GM12878 (cell line): ENCODE data around the gene CCDC170. TPM values are rescaled to one million over a fixed set of nuclear protein-coding genes. Genes with fewer than 3 reads are reported as not detected.

Experiments
- ATAC-seq: fragments of 200-7000 bp; cut with Tn5 transposase; 3 replicates; pipeline ENCODE4 v1.9.1; 2020; ENCODE audit warnings: mild to moderate bottlenecking, moderate library complexity
- BruUV-seq: library from RNA; stranded (reverse); fragments of 400-500 nt; replicated peaks from 2 replicates; lab custom pipeline; 2021; lab: Mats Ljungman, UMichigan
- CTCF ChIA-PET: fragments of 300-600 bp; sonication (Branson Sonifier 250); formaldehyde crosslinking; extraction: SDS; loops from one replicate; lab custom pipeline; 2021; ENCODE audit warnings: inconsistent platforms; lab: Yijun Ruan, JAX
- POLR2A ChIA-PET: fragments of 350-600 bp; formaldehyde crosslinking; extraction: SDS; loops from one replicate; lab custom pipeline; 2021; ENCODE audit warnings: inconsistent platforms; lab: Charles Lee
- RAD21 ChIA-PET: fragments of 300-600 bp; sonication (Branson Sonifier 250); formaldehyde crosslinking; loops from one replicate; lab custom pipeline; 2023; ENCODE audit warnings: antibody characterized with exemption; ENCODE audit not compliant: unreplicated experiment; lab: Charles Lee
- SMC1A ChIA-PET: fragments of 300-600 bp; sonication (Branson Sonifier 250); formaldehyde crosslinking; loops from one replicate; lab custom pipeline; 2023; ENCODE audit not compliant: unreplicated experiment, uncharacterized antibody; lab: Charles Lee
- DNase-seq: peaks from one replicate; pipeline ENCODE4 v3.0.0-alpha.2; 2011; ENCODE audit warnings: low read depth, low spot score
- FAIRE-seq: peaks from 3 replicates; lab custom pipeline; 2011; peaks lifted over from hg19 to GRCh38; lab: Jason Lieb, UNC
- H2AFZ ChIP-seq: 2 replicates; pipeline ENCODE4 v1.6.0; 2011; ENCODE audit warnings: low read depth, low read length, control low read depth; ENCODE audit not compliant: control insufficient read depth
- H3K27ac ChIP-seq: 2 replicates; pipeline ENCODE4 v1.5.1; 2011; ENCODE audit warnings: control low read depth; ENCODE audit not compliant: control insufficient read depth, insufficient read depth
- H3K27me3 ChIP-seq, 2 experiments: replicated peaks in 1 of 2; 2 replicates each; pipeline versions ENCODE4 v1.6.0 to v1.6.1; 2011; ENCODE audit warnings: low read length in 1 of 2; ENCODE audit not compliant: control insufficient read depth in 2 of 2, insufficient read depth in 2 of 2
- H3K36me3 ChIP-seq, 2 experiments: 2 replicates each; pipeline ENCODE4 v1.5.1; 2011; ENCODE audit warnings: low read length in 1 of 2; ENCODE audit not compliant: control insufficient read depth in 2 of 2, insufficient read depth in 2 of 2
- H3K4me1 ChIP-seq: 2 replicates; pipeline ENCODE4 v1.6.1; 2011; ENCODE audit warnings: mild to moderate bottlenecking, low read length, moderate library complexity, mixed read lengths; ENCODE audit not compliant: control insufficient read depth, insufficient read depth
- H3K4me2 ChIP-seq: 2 replicates; pipeline ENCODE4 v1.6.0; 2011; ENCODE audit warnings: control low read depth; ENCODE audit not compliant: control insufficient read depth, insufficient read depth
- H3K4me3 ChIP-seq: fragments of 200-600 bp; sonication (generic); 2 replicates; pipeline ENCODE4 v1.5.1; 2016
- H3K79me2 ChIP-seq: 2 replicates; pipeline ENCODE4 v1.6.0; 2011; ENCODE audit warnings: low read length; ENCODE audit not compliant: control insufficient read depth, insufficient read depth
- H3K9ac ChIP-seq: 2 replicates; pipeline ENCODE4 v1.8.0; 2011; ENCODE audit warnings: low read length, control low read depth, mixed read lengths; ENCODE audit not compliant: control insufficient read depth, insufficient read depth
- H3K9me3 ChIP-seq: replicated peaks from 3 replicates; pipeline ENCODE4 v1.5.1; 2011; ENCODE audit warnings: mild to moderate bottlenecking, low read length; ENCODE audit not compliant: control insufficient read depth, insufficient read depth
- H4K20me1 ChIP-seq: 2 replicates; pipeline ENCODE4 v1.6.0; 2011; ENCODE audit not compliant: control insufficient read depth, insufficient read depth
- ATF2 ChIP-seq: IDR thresholded peaks from 2 replicates; pipeline ENCODE4 v1.6.1; 2012; ENCODE audit warnings: low read length, inconsistent platforms
- BCL3 ChIP-seq: IDR thresholded peaks from 2 replicates; pipeline ENCODE4 v1.6.1; 2011; ENCODE audit warnings: borderline replicate concordance, low read depth, mild to moderate bottlenecking, moderate library complexity, low read length; ENCODE audit not compliant: insufficient read depth, poor library complexity, severe bottlenecking
- CREM ChIP-seq: IDR thresholded peaks from 2 replicates; pipeline ENCODE4 v1.6.1; 2014; ENCODE audit warnings: antibody characterized with exemption, low read depth
- FOXM1 ChIP-seq: IDR thresholded peaks from 2 replicates; pipeline ENCODE4 v1.6.1; 2012; ENCODE audit warnings: low read depth, mild to moderate bottlenecking, inconsistent platforms, low read length, moderate library complexity
- POU2F2 ChIP-seq: IDR thresholded peaks from 3 replicates; pipeline ENCODE4 v1.6.1; 2011; ENCODE audit warnings: low read depth, mild to moderate bottlenecking, low read length, borderline replicate concordance
- SUZ12 ChIP-seq: fragments of 200-600 bp; sonication (generic); IDR thresholded peaks from one replicate; pipeline ENCODE4 v1.6.1; 2018; ENCODE audit warnings: antibody characterized with exemption, mild to moderate bottlenecking; ENCODE audit not compliant: unreplicated experiment
- WGBS: methylation state at CpG from one replicate; pipeline ENCODE4 v1.1.6; 2016; ENCODE audit warnings: low lambda C conversion rate; ENCODE audit not compliant: insufficient replicate concordance, insufficient coverage; ENCODE audit errors: missing lambda C conversion rate; 5-methylcytosine and 5-hydroxymethylcytosine counted together
- in situ Hi-C: fragments of 300-500 bp; cut with MboI; formaldehyde crosslinking; loops from 9 replicates; pipeline ENCODE4 v1.14.3; 2018; ENCODE audit warnings: mixed read lengths
- intact Hi-C: fragments of 100-400 bp; cut with micrococcal nuclease; formaldehyde crosslinking; loops from one replicate; pipeline ENCODE4 v1.14.2; 2022; ENCODE audit not compliant: unreplicated experiment
- polyA plus RNA-seq, 11 experiments: library from polyadenylated mRNA; depleted of rRNA in 4 of 11; unstranded in 6 of 11; stranded (reverse) in 5 of 11; fragments of >200 nt; fragmentation: Nextera tagmentation in 4 of 11; fragmentation: Illumina TruSeq in 1 of 11; extraction: Ambion mirVana in 4 of 11; extraction: Trizol in 1 of 11; gene quantifications; 1 replicate in 1 of 11; 2 replicates in 10 of 11; pipeline versions ENCODE4 v1.2.1 to v1.2.3, GENCODE V29; 2011 to 2016; ENCODE audit warnings: inconsistent platforms in 2 of 11, missing spikeins in 2 of 11, low read depth in 1 of 11
- total RNA-seq, 4 experiments: library from RNA; depleted of rRNA in 3 of 4; stranded (reverse); fragments of >200 nt in 3 of 4; fragmentation: Illumina TruSeq in 1 of 4; extraction: Trizol in 1 of 4; gene quantifications; 2 replicates each; pipeline versions ENCODE4 v1.2.1 to v1.2.3, GENCODE V29; 2013 to 2021
- TF ChIP-seq, protein P1 (sequence below): fragments of 450-650 bp; IDR thresholded peaks from 2 replicates; pipeline ENCODE4 v1.6.1; 2018; ENCODE audit warnings: mild to moderate bottlenecking, low read depth, moderate library complexity; ENCODE audit not compliant: partially characterized antibody
- TF ChIP-seq, protein P2 (sequence below): fragments of 150-350 bp; IDR thresholded peaks from 2 replicates; pipeline ENCODE4 v1.6.1; 2016; ENCODE audit warnings: low read depth, low read length

CCDC170 gene
- total and polyA plus RNA-seq, 10 of the 15 experiments (the other 5 are each of a cell fraction or from before 2014, with no cell fraction given) = not detected

DNA sequence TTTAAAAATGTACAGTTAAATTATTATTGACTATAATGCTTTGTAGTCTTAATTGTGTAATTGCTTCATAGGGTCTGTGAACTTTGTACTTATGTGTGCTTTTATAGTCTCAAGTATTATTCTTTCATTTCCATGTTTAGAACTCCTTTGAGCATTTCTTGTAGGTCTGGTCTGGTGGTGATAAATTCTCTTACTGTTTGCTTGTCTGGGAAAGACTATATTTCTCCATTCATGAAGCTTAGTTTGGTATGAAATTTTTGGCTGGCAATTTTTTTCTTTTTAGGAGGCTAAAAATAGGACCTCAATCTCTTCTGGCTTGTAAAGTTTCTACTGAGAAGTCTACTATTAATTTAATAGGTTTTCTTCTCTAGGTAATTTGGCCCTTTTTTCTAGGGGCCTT lies 67.4 kb downstream of the CCDC170 start:
- FAIRE-seq = no peak
- Histone ChIP-seq H3K79me2 (no peaks in the 10 kb centered on the region), H2AFZ (no peak overlapping the region), H3K4me2 (no peak overlapping the region), H3K9me3 (no peaks in the 10 kb centered on the region; the same call in 2 of the 3 replicates), H3K9ac (no peak overlapping the region), H3K4me1 (no peaks in the 10 kb centered on the region), H3K4me3 (no peak overlapping the region), H3K27me3 (no peaks in the 10 kb centered on the region), H3K27ac (no peak overlapping the region), H3K36me3 (no peaks in the 10 kb centered on the region), H4K20me1 (no peaks in the 10 kb centered on the region)
- no peak for ATAC-seq
- no peak for TF ChIP-seq FOXM1
- in situ Hi-C loops = no loop called here
- intact Hi-C loops = no loop called here
- CTCF ChIA-PET = no interaction called here
- SMC1A ChIA-PET = no interaction called here
- RAD21 ChIA-PET = no interaction called here
- no TSS peak for BruUV-seq
- no peak for DNase-seq
- POLR2A ChIA-PET = no interaction called here

DNA sequence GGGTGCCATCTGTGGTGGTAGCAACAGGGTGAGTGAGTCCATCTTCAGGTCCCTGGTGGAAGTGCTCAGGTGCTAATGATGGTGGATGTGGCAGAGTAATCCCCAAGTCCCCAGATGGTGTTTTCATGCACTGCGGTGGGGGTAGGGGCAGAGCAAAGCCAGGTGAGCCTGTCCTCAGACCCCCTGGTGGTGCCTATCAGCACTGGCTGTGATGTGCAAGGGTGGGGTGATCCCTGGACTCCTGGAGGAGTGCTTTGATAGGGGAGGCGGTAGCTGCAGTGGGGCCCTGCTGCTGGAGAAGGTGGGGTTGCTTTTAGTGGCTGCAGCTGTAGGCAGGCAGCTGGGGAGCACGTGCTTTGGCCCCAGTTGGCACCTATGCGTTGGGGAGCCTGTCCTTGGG lies 70.8 kb downstream of the CCDC170 start:
- ChIA-PET POLR2A (no interaction called here), RAD21 (no interaction called here), SMC1A (interaction anchor here (1.1 kb wide), 1 partner anchor 41 kb away, joined by 3 read pairs; no protein-coding TSS in a partner anchor), CTCF (no interaction called here)
- ATAC-seq = no peak
- H3K4me3 ChIP-seq = no peak overlapping the region
- no peaks in the 10 kb centered on the region for H3K27me3 ChIP-seq
- no peak overlapping the region for H3K27ac ChIP-seq
- no TSS peak for BruUV-seq
- H3K9me3 ChIP-seq = no peaks in the 10 kb centered on the region; the same call in 2 of the 3 replicates
- H3K9ac ChIP-seq = no peak overlapping the region
- DNase-seq = no peak
- no peak for FAIRE-seq
- no peak overlapping the region for H3K4me2 ChIP-seq
- H4K20me1 ChIP-seq = no peaks in the 10 kb centered on the region
- intact Hi-C loops = no loop called here
- 30% methylated on average over 4 of the region's 4 CpGs for WGBS
- H3K4me1 ChIP-seq = no peaks in the 10 kb centered on the region
- no peak overlapping the region for H2AFZ ChIP-seq
- H3K36me3 ChIP-seq = no peaks in the 10 kb centered on the region
- in situ Hi-C loops = no loop called here
- no peaks in the 10 kb centered on the region for H3K79me2 ChIP-seq
- TF ChIP-seq ATF2 (no peak), CREM (no peak), BCL3 (no peak), SUZ12 (no peak), POU2F2 (no peak)
- TF ChIP-seq, protein P1, sequence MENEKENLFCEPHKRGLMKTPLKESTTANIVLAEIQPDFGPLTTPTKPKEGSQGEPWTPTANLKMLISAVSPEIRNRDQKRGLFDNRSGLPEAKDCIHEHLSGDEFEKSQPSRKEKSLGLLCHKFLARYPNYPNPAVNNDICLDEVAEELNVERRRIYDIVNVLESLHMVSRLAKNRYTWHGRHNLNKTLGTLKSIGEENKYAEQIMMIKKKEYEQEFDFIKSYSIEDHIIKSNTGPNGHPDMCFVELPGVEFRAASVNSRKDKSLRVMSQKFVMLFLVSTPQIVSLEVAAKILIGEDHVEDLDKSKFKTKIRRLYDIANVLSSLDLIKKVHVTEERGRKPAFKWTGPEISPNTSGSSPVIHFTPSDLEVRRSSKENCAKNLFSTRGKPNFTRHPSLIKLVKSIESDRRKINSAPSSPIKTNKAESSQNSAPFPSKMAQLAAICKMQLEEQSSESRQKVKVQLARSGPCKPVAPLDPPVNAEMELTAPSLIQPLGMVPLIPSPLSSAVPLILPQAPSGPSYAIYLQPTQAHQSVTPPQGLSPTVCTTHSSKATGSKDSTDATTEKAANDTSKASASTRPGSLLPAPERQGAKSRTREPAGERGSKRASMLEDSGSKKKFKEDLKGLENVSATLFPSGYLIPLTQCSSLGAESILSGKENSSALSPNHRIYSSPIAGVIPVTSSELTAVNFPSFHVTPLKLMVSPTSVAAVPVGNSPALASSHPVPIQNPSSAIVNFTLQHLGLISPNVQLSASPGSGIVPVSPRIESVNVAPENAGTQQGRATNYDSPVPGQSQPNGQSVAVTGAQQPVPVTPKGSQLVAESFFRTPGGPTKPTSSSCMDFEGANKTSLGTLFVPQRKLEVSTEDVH = no peak
- TF ChIP-seq, protein P2, sequence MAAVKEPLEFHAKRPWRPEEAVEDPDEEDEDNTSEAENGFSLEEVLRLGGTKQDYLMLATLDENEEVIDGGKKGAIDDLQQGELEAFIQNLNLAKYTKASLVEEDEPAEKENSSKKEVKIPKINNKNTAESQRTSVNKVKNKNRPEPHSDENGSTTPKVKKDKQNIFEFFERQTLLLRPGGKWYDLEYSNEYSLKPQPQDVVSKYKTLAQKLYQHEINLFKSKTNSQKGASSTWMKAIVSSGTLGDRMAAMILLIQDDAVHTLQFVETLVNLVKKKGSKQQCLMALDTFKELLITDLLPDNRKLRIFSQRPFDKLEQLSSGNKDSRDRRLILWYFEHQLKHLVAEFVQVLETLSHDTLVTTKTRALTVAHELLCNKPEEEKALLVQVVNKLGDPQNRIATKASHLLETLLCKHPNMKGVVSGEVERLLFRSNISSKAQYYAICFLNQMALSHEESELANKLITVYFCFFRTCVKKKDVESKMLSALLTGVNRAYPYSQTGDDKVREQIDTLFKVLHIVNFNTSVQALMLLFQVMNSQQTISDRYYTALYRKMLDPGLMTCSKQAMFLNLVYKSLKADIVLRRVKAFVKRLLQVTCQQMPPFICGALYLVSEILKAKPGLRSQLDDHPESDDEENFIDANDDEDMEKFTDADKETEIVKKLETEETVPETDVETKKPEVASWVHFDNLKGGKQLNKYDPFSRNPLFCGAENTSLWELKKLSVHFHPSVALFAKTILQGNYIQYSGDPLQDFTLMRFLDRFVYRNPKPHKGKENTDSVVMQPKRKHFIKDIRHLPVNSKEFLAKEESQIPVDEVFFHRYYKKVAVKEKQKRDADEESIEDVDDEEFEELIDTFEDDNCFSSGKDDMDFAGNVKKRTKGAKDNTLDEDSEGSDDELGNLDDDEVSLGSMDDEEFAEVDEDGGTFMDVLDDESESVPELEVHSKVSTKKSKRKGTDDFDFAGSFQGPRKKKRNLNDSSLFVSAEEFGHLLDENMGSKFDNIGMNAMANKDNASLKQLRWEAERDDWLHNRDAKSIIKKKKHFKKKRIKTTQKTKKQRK = no peak
